IPS-20b (cell line): ENCODE results near the gene CPB2.
A peak's percentile ranks its signal among the peaks of the same experiment; 100 is the strongest.

Experiments
- H3K27ac ChIP-seq: one replicate; pipeline ENCODE4 v1.5.1; 2013; ENCODE audit warnings: low read length
- H3K27me3 ChIP-seq: 2 replicates; pipeline ENCODE4 v1.6.1; 2013; ENCODE audit warnings: mild to moderate bottlenecking, low read length, inconsistent platforms; ENCODE audit not compliant: insufficient read depth
- H3K36me3 ChIP-seq: 2 replicates; pipeline ENCODE4 v1.6.1; 2013; ENCODE audit warnings: low read depth, mild to moderate bottlenecking, inconsistent platforms, low read length, moderate library complexity; ENCODE audit not compliant: insufficient read depth
- H3K4me1 ChIP-seq: 2 replicates; pipeline ENCODE4 v1.6.1; 2013; ENCODE audit warnings: mild to moderate bottlenecking, control low read depth, inconsistent platforms, low read length, moderate library complexity; ENCODE audit not compliant: insufficient read depth
- H3K4me3 ChIP-seq: 2 replicates; pipeline ENCODE4 v1.5.1; 2013; ENCODE audit warnings: mild to moderate bottlenecking, low read length, inconsistent platforms
- H3K9ac ChIP-seq: 2 replicates; pipeline ENCODE4 v1.6.1; 2013; ENCODE audit warnings: low read depth, mild to moderate bottlenecking, inconsistent platforms, low read length, moderate library complexity
- H3K9me3 ChIP-seq: 2 replicates; pipeline ENCODE4 v1.6.1; 2013; ENCODE audit warnings: mild to moderate bottlenecking, low read depth, low read length, inconsistent platforms; ENCODE audit not compliant: insufficient read depth

The CPB2 gene

GRCh38 chr13:46137627-46138317, 32.9 kb upstream of the CPB2 start:
- peaks cover 4% of the 10 kb centered on the region; the same call in 1 of the 2 replicates for H3K4me1 ChIP-seq
- no peaks in the 10 kb centered on the region for H3K27me3 ChIP-seq
- no peak overlapping the region for H3K4me3 ChIP-seq
- no peak overlapping the region for H3K27ac ChIP-seq
- no peaks in the 10 kb centered on the region for H3K36me3 ChIP-seq
- no peak overlapping the region for H3K9ac ChIP-seq
- H3K9me3 ChIP-seq: no peaks in the 10 kb centered on the region

- H3K4me1 ChIP-seq: peaks cover 4% of the 10 kb centered on the region; the same call in 1 of the 2 replicates
- H3K36me3 ChIP-seq: no peaks in the 10 kb centered on the region
- H3K9me3 ChIP-seq: no peaks in the 10 kb centered on the region
- no peak overlapping the region for H3K4me3 ChIP-seq
- H3K27ac ChIP-seq: no peak overlapping the region
- no peaks in the 10 kb centered on the region for H3K27me3 ChIP-seq
- H3K9ac ChIP-seq: no peak overlapping the region
Measured at GRCh38 chr13:46136688-46137087, 31.9 kb upstream of the CPB2 start.

- Histone ChIP-seq H3K4me3 (peak overlapping the region; percentile 37; the same call in 1 of the 2 replicates), H3K9me3 (no peaks in the 10 kb centered on the region), H3K36me3 (no peaks in the 10 kb centered on the region), H3K27me3 (no peaks in the 10 kb centered on the region), H3K4me1 (peaks cover 4% of the 10 kb centered on the region; the same call in 1 of the 2 replicates), H3K9ac (no peak overlapping the region), H3K27ac (no peak overlapping the region)
Measured at GRCh38 chr13:46134961-46135522, 30.2 kb upstream of the CPB2 start.

GRCh38 chr13:46134494-46134893, 29.7 kb upstream of the CPB2 start:
- H3K36me3 ChIP-seq: no peaks in the 10 kb centered on the region
- H3K27ac ChIP-seq: no peak overlapping the region
- H3K9me3 ChIP-seq: no peaks in the 10 kb centered on the region
- H3K27me3 ChIP-seq: no peaks in the 10 kb centered on the region
- peaks cover 4% of the 10 kb centered on the region; the same call in 1 of the 2 replicates for H3K4me1 ChIP-seq
- no peak overlapping the region for H3K4me3 ChIP-seq
- no peak overlapping the region for H3K9ac ChIP-seq

- Histone ChIP-seq H3K36me3 (no peaks in the 10 kb centered on the region), H3K27me3 (no peaks in the 10 kb centered on the region), H3K4me3 (no peak overlapping the region), H3K9me3 (no peaks in the 10 kb centered on the region), H3K27ac (no peak overlapping the region), H3K9ac (no peak overlapping the region), H3K4me1 (peaks cover 4% of the 10 kb centered on the region; the same call in 1 of the 2 replicates)
Measured at GRCh38 chr13:46132109-46132508, 27.3 kb upstream of the CPB2 start.

- no peaks in the 10 kb centered on the region for H3K27me3 ChIP-seq
- H3K9me3 ChIP-seq: no peaks in the 10 kb centered on the region
- H3K9ac ChIP-seq: no peak overlapping the region
- H3K4me3 ChIP-seq: no peak overlapping the region
- H3K4me1 ChIP-seq: peaks cover 4% of the 10 kb centered on the region; the same call in 1 of the 2 replicates
- no peaks in the 10 kb centered on the region for H3K36me3 ChIP-seq
- no peak overlapping the region for H3K27ac ChIP-seq
Measured at GRCh38 chr13:46131705-46132104, 26.9 kb upstream of the CPB2 start.

- Histone ChIP-seq H3K27me3 (no peaks in the 10 kb centered on the region), H3K9ac (no peak overlapping the region), H3K4me3 (no peak overlapping the region), H3K9me3 (no peaks in the 10 kb centered on the region), H3K27ac (no peak overlapping the region), H3K4me1 (peaks cover under 1% of the 10 kb centered on the region; the same call in 1 of the 2 replicates), H3K36me3 (no peaks in the 10 kb centered on the region)
Measured at GRCh38 chr13:46129955-46130618, 25.3 kb upstream of the CPB2 start.

- H3K36me3 ChIP-seq: no peaks in the 10 kb centered on the region
- H3K9ac ChIP-seq: no peak overlapping the region
Measured at GRCh38 chr13:46129124-46129523, 24.3 kb upstream of the CPB2 start.

GRCh38 chr13:46127358-46128023, 22.7 kb upstream of the CPB2 start:
- no peaks in the 10 kb centered on the region for H3K36me3 ChIP-seq
- H3K27me3 ChIP-seq: no peaks in the 10 kb centered on the region
- no peak overlapping the region for H3K4me3 ChIP-seq

More at GRCh38 chr13:46129124-46129523, 24.3 kb upstream of the CPB2 start:
- Histone ChIP-seq H3K4me1 (no peaks in the 10 kb centered on the region), H3K9me3 (no peaks in the 10 kb centered on the region), H3K27ac (no peak overlapping the region), H3K4me3 (no peak overlapping the region), H3K27me3 (no peaks in the 10 kb centered on the region)

GRCh38 chr13:46126552-46127357, 21.9 kb upstream of the CPB2 start:
- no peaks in the 10 kb centered on the region for H3K27me3 ChIP-seq
- no peaks in the 10 kb centered on the region for H3K4me1 ChIP-seq
- H3K9me3 ChIP-seq: no peaks in the 10 kb centered on the region
- H3K9ac ChIP-seq: no peak overlapping the region
- no peaks in the 10 kb centered on the region for H3K36me3 ChIP-seq
- no peak overlapping the region for H3K27ac ChIP-seq
- H3K4me3 ChIP-seq: no peak overlapping the region

More at GRCh38 chr13:46127358-46128023, 22.7 kb upstream of the CPB2 start:
- H3K27ac ChIP-seq: no peak overlapping the region
- H3K9ac ChIP-seq: no peak overlapping the region
- no peaks in the 10 kb centered on the region for H3K9me3 ChIP-seq
- H3K4me1 ChIP-seq: no peaks in the 10 kb centered on the region

GRCh38 chr13:46126056-46126455, 21.2 kb upstream of the CPB2 start:
- no peak overlapping the region for H3K27ac ChIP-seq
- H3K4me1 ChIP-seq: no peaks in the 10 kb centered on the region
- no peak overlapping the region for H3K9ac ChIP-seq
- H3K36me3 ChIP-seq: no peaks in the 10 kb centered on the region
- H3K9me3 ChIP-seq: no peaks in the 10 kb centered on the region
- H3K27me3 ChIP-seq: no peaks in the 10 kb centered on the region
- H3K4me3 ChIP-seq: no peak overlapping the region
